H1 (cell line): ENCODE results near the gene SPOCK1. TPM values are rescaled to one million over a fixed set of nuclear protein-coding genes. Genes with fewer than 3 reads are reported as not detected.

Source experiments
- CTCF ChIA-PET: fragments of 300-600 bp; sonication (Branson Sonifier 250); formaldehyde crosslinking; loops from one replicate; lab custom pipeline; 2021; ENCODE audit not compliant: partially characterized antibody; lab: Charles Lee
- POLR2A ChIA-PET: fragments of 300-600 bp; sonication (Branson Sonifier 250); formaldehyde crosslinking; loops from one replicate; lab custom pipeline; 2021; ENCODE audit warnings: inconsistent platforms; ENCODE audit not compliant: partially characterized antibody; lab: Charles Lee
- DNase-seq, 2 experiments: peaks; one replicate each; pipeline versions ENCODE4 v3.0.0 to v3.0.0-alpha.2; 2010 to 2022; ENCODE audit warnings: low spot score in 2 of 2, low read depth in 1 of 2, mixed read lengths in 1 of 2
- FAIRE-seq: peaks from 2 replicates; lab custom pipeline; 2011; peaks lifted over from hg19 to GRCh38; lab: Jason Lieb, UNC
- H2AFZ ChIP-seq: 2 replicates; pipeline ENCODE4 v1.8.1; 2012; ENCODE audit warnings: low read length, inconsistent platforms
- H2AK5ac ChIP-seq: 2 replicates; pipeline ENCODE4 v1.6.1; 2013; ENCODE audit warnings: low read depth, low read length
- H2BK120ac ChIP-seq: replicated peaks from 2 replicates; pipeline ENCODE3; 2013; ENCODE audit warnings: low read depth, low read length, inconsistent platforms
- H2BK12ac ChIP-seq: 2 replicates; pipeline ENCODE4 v1.6.1; 2013; ENCODE audit warnings: low read depth, low read length
- H2BK15ac ChIP-seq: 2 replicates; pipeline ENCODE4 v1.6.1; 2013; ENCODE audit warnings: low read length
- H2BK20ac ChIP-seq: 2 replicates; pipeline ENCODE4 v1.6.1; 2013; ENCODE audit warnings: low read length
- H2BK5ac ChIP-seq: 2 replicates; pipeline ENCODE4 v1.6.1; 2013; ENCODE audit warnings: low read depth, low read length
- H3K14ac ChIP-seq: 2 replicates; pipeline ENCODE4 v1.6.1; 2013; ENCODE audit warnings: inconsistent platforms; ENCODE audit not compliant: insufficient read length
- H3K18ac ChIP-seq: 2 replicates; pipeline ENCODE4 v1.6.1; 2013; ENCODE audit warnings: low read length; ENCODE audit errors: extremely low read depth
- H3K23ac ChIP-seq: 2 replicates; pipeline ENCODE4 v1.6.1; 2013; ENCODE audit warnings: inconsistent platforms; ENCODE audit not compliant: insufficient read length
- H3K23me2 ChIP-seq: 2 replicates; pipeline ENCODE4 v1.6.1; 2013; ENCODE audit warnings: low read depth, low read length
- H3K27ac ChIP-seq: 2 replicates; pipeline ENCODE4 v1.6.1; 2011; ENCODE audit warnings: low read depth, low read length, inconsistent platforms
- H3K27me3 ChIP-seq, 4 experiments: replicated peaks in 1 of 4; 1 replicate in 1 of 4; 2 replicates in 3 of 4; pipeline versions ENCODE4 v1.6.1 to v1.8.1; 2011 to 2013; ENCODE audit warnings: low read length in 3 of 4, mild to moderate bottlenecking in 3 of 4, inconsistent platforms in 2 of 4, mixed read lengths in 2 of 4, moderate library complexity in 1 of 4; ENCODE audit not compliant: control insufficient read depth in 3 of 4, insufficient read depth in 3 of 4; ENCODE audit errors: extremely low read depth in 1 of 4
- H3K36me3 ChIP-seq, 4 experiments: 2 replicates each; pipeline versions ENCODE4 v1.6.1 to v1.8.1; 2011 to 2013; ENCODE audit warnings: mild to moderate bottlenecking in 4 of 4, low read length in 3 of 4, moderate library complexity in 2 of 4, control low read depth in 1 of 4, inconsistent platforms in 1 of 4; ENCODE audit not compliant: insufficient read depth in 4 of 4, control insufficient read depth in 2 of 4
- H3K4ac ChIP-seq: replicated peaks from 2 replicates; pipeline ENCODE3; 2013; ENCODE audit warnings: low read length, low read depth, mixed read lengths, inconsistent platforms; ENCODE audit not compliant: insufficient read length
- H3K4me1 ChIP-seq, 4 experiments: replicated peaks in 1 of 4; 1 replicate in 1 of 4; 2 replicates in 3 of 4; pipeline versions ENCODE4 v1.6.1 to v1.8.1; 2011 to 2013; ENCODE audit warnings: low read length in 3 of 4, inconsistent platforms in 2 of 4, mixed read lengths in 1 of 4; ENCODE audit not compliant: insufficient read depth in 4 of 4, control insufficient read depth in 3 of 4
- H3K4me2 ChIP-seq, 2 experiments: 2 replicates each; pipeline versions ENCODE4 v1.6.1 to v1.8.1; 2011 to 2013; ENCODE audit warnings: low read depth in 2 of 2, low read length in 2 of 2, control low read depth in 1 of 2, inconsistent platforms in 1 of 2, mild to moderate bottlenecking in 1 of 2; ENCODE audit not compliant: insufficient read depth in 1 of 2
- H3K4me3 ChIP-seq, 4 experiments: fragments of 200-600, 300-600 bp in 1 of 4; sonication (generic), shearing (Covaris generic), sonication (Bioruptor Twin) in 1 of 4; 2 replicates each; pipeline versions ENCODE4 v1.5.1 to v1.8.1; 2011 to 2016; ENCODE audit warnings: low read length in 4 of 4, low read depth in 3 of 4, control low read depth in 2 of 4, inconsistent platforms in 2 of 4, mild to moderate bottlenecking in 2 of 4, mixed read lengths in 1 of 4, moderate library complexity in 1 of 4; ENCODE audit not compliant: insufficient read depth in 2 of 4; ENCODE audit errors: extremely low read depth in 1 of 4
- H3K56ac ChIP-seq: replicated peaks from 2 replicates; pipeline ENCODE3; 2013; ENCODE audit warnings: low read depth, mild to moderate bottlenecking, mixed read lengths, low read length, inconsistent platforms; ENCODE audit not compliant: insufficient read length
- H3K79me1 ChIP-seq: 2 replicates; pipeline ENCODE4 v1.6.1; 2013; ENCODE audit warnings: low read depth, low read length, control low read depth
- H3K79me2 ChIP-seq, 2 experiments: 2 replicates each; pipeline versions ENCODE4 v1.6.1 to v1.8.1; 2012 to 2013; ENCODE audit warnings: low read length in 2 of 2, mild to moderate bottlenecking in 2 of 2, inconsistent platforms in 1 of 2; ENCODE audit not compliant: insufficient read depth in 2 of 2, control insufficient read depth in 1 of 2
- H3K9ac ChIP-seq, 4 experiments: replicated peaks in 1 of 4; 1 replicate in 1 of 4; 2 replicates in 3 of 4; pipeline versions ENCODE4 v1.6.1 to v1.8.1; 2011 to 2013; ENCODE audit warnings: low read depth in 3 of 4, low read length in 3 of 4, control low read depth in 2 of 4, mild to moderate bottlenecking in 2 of 4, moderate library complexity in 2 of 4, inconsistent platforms in 1 of 4; ENCODE audit errors: extremely low read depth in 1 of 4
- H3K9me3 ChIP-seq, 2 experiments: 2 replicates each; pipeline versions ENCODE4 v1.6.1 to v1.8.1; 2012 to 2013; ENCODE audit warnings: mild to moderate bottlenecking in 2 of 2, moderate library complexity in 2 of 2, control low read depth in 1 of 2, inconsistent platforms in 1 of 2, low read depth in 1 of 2, low read length in 1 of 2, mixed read lengths in 1 of 2; ENCODE audit not compliant: insufficient read depth in 2 of 2
- H4K20me1 ChIP-seq, 2 experiments: replicated peaks in 1 of 2; 2 replicates each; pipeline versions ENCODE3 to v1.8.1; 2011 to 2013; ENCODE audit warnings: inconsistent platforms in 2 of 2, low read length in 2 of 2, mild to moderate bottlenecking in 1 of 2; ENCODE audit not compliant: insufficient read depth in 2 of 2, control insufficient read depth in 1 of 2
- H4K5ac ChIP-seq: 2 replicates; pipeline ENCODE4 v1.6.1; 2013; ENCODE audit warnings: low read length, low read depth, mixed read lengths, inconsistent platforms; ENCODE audit not compliant: insufficient read length
- H4K8ac ChIP-seq: 2 replicates; pipeline ENCODE4 v1.8.0; 2013; ENCODE audit warnings: mild to moderate bottlenecking, moderate library complexity, low read length, inconsistent platforms; ENCODE audit not compliant: insufficient read depth; ENCODE audit errors: extremely low read depth
- H4K91ac ChIP-seq: replicated peaks from 2 replicates; pipeline ENCODE3; 2013; ENCODE audit warnings: low read length, mixed read lengths, inconsistent platforms; ENCODE audit not compliant: insufficient read length
- NANOG ChIP-seq: IDR thresholded peaks from 2 replicates; pipeline ENCODE4 v1.6.1; 2011; ENCODE audit warnings: low read length, low read depth, mild to moderate bottlenecking, inconsistent platforms; ENCODE audit not compliant: insufficient read depth, poor library complexity, severe bottlenecking
- WGBS, 2 experiments: shearing (Covaris generic) in 1 of 2; methylation state at CpG; one replicate each; pipeline versions ENCODE4 v1.1.6 to v1.1.7; 2013 to 2015; ENCODE audit warnings: low lambda C conversion rate in 2 of 2, mixed read lengths in 2 of 2, inconsistent platforms in 1 of 2, low coverage in 1 of 2, missing lambda C conversion rate in 1 of 2; ENCODE audit not compliant: insufficient replicate concordance in 2 of 2, insufficient coverage in 1 of 2, insufficient read length in 1 of 2; ENCODE audit errors: extremely low coverage in 1 of 2, missing lambda C conversion rate in 1 of 2; 5-methylcytosine and 5-hydroxymethylcytosine counted together
- polyA plus RNA-seq, 7 experiments: library from polyadenylated mRNA; depleted of rRNA in 3 of 7; stranded (reverse) in 5 of 7; unstranded in 2 of 7; fragments of >200 nt in 5 of 7; fragments of 200-250 nt in 2 of 7; gene quantifications; 1 replicate in 5 of 7; 2 replicates in 1 of 7; 4 replicates in 1 of 7; pipeline versions ENCODE4 v1.2.1 to v1.2.3, GENCODE V29; 2011 to 2013; ENCODE audit warnings: missing spikeins in 2 of 7, mixed read lengths in 2 of 7
- total RNA-seq: library from RNA; stranded (reverse); fragmentation: NEBNext Ultra II Directional; extraction: Animal tissue kit (Norgen Biotek cat#: 25700); gene quantifications from 2 replicates; pipeline ENCODE4 v1.2.1, GENCODE V29; 2021

Gene SPOCK1
- total and polyA plus RNA-seq, 2 of the 8 experiments (the other 6 are each of a cell fraction or from before 2014, with no cell fraction given), result 6.9 to 18.1 TPM

DNA sequence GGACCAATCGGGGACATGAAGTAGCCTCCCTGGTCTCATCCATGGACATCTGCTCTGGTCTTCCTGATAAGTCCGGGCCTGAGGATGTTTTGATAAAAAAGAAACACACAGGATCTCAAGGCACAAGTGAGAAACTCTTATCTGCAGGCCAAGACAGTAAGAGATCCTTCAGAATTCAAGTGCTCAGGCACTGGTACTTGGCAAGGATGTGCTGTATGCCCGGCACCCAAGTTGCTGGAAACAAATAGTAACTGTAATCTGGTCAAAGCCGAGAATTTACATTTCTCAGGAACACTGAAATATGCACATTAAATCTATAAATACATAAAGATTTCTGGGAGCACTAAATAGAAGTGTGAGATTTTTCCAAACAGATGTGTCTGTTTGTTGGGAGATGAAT, 165.7 kb downstream of the SPOCK1 start:
- H2BK5ac ChIP-seq, result no peak overlapping the region
- H2BK120ac ChIP-seq, result no peak overlapping the region
- H3K4me1 ChIP-seq, result 0 out of 7 replicates have a peak, but pooled peaks cover 0 to 3% (median 0%) of the 10 kb centered on the region in 4 experiments
- H3K14ac ChIP-seq, result no peak overlapping the region
- no peak for FAIRE-seq
- H2AK5ac ChIP-seq, result no peak overlapping the region
- 92% methylated on average over 4 of the region's 4 CpGs; no CpG with 5 or more reads in 1 of the 2 experiments for WGBS, 2 experiments
- no peak overlapping the region for H3K23ac ChIP-seq
- H3K4ac ChIP-seq, result no peak overlapping the region
- H2BK15ac ChIP-seq, result no peak overlapping the region
- no peak for DNase-seq
- no peaks in the 10 kb centered on the region for H3K79me1 ChIP-seq
- H3K23me2 ChIP-seq, result no peaks in the 10 kb centered on the region
- no peak overlapping the region for H3K27ac ChIP-seq
- H3K9me3 ChIP-seq, result no peaks in the 10 kb centered on the region
- no peak overlapping the region for H4K91ac ChIP-seq
- no peak overlapping the region for H4K5ac ChIP-seq
- H4K8ac ChIP-seq, result no peak overlapping the region
- TF ChIP-seq NANOG, result no peak
- no peaks in the 10 kb centered on the region for H3K27me3 ChIP-seq
- H3K36me3 ChIP-seq, result no peaks in the 10 kb centered on the region
- no peak overlapping the region for H3K56ac ChIP-seq
- CTCF ChIA-PET, result interaction anchor here (1.4 to 3.4 kb wide), 2 partner anchors 12 kb away, joined by 4 to 18 read pairs; no protein-coding TSS in a partner anchor
- POLR2A ChIA-PET, result no interaction called here
- H2AFZ ChIP-seq, result no peak overlapping the region
- no peak overlapping the region for H3K4me2 ChIP-seq
- no peaks in the 10 kb centered on the region for H3K79me2 ChIP-seq
- H2BK20ac ChIP-seq, result no peak overlapping the region
- H3K4me3 ChIP-seq, result no peak overlapping the region
- no peak overlapping the region for H2BK12ac ChIP-seq
- H4K20me1 ChIP-seq, result no peaks in the 10 kb centered on the region
- no peak overlapping the region for H3K9ac ChIP-seq
- no peak overlapping the region for H3K18ac ChIP-seq
